Duodenal mucosa (tissue), 2 donors: Measurements from ENCODE around the gene FOXP4.
A peak's percentile ranks its signal among the peaks of the same experiment; 100 is the strongest.

Experiments used
- H3K27ac ChIP-seq: one replicate; pipeline ENCODE4 v1.7.0; 2013; ENCODE audit warnings: low read depth, low read length
- H3K27me3 ChIP-seq, 2 donors: one replicate each; pipeline ENCODE4 v1.7.0; 2013; ENCODE audit warnings: low read length in 2 of 2, control low read depth in 1 of 2; ENCODE audit not compliant: insufficient read depth in 2 of 2, control insufficient read depth in 1 of 2
- H3K36me3 ChIP-seq, 2 donors: one replicate each; pipeline ENCODE4 v1.7.0; 2013; ENCODE audit warnings: low read length in 2 of 2, control low read depth in 1 of 2; ENCODE audit not compliant: insufficient read depth in 2 of 2, control insufficient read depth in 1 of 2
- H3K4me1 ChIP-seq, 2 donors: one replicate each; pipeline ENCODE4 v1.7.0; 2013; ENCODE audit warnings: low read length in 2 of 2, control low read depth in 1 of 2; ENCODE audit not compliant: insufficient read depth in 2 of 2, control insufficient read depth in 1 of 2
- H3K4me3 ChIP-seq, 2 donors: one replicate each; pipeline ENCODE4 v1.7.0; 2013; ENCODE audit warnings: low read length in 2 of 2, low read depth in 1 of 2
- H3K9ac ChIP-seq, 2 donors: one replicate each; pipeline ENCODE4 v1.7.0; 2013; ENCODE audit warnings: low read length in 2 of 2, low read depth in 1 of 2
- H3K9me3 ChIP-seq, 2 donors: one replicate each; pipeline ENCODE4 v1.7.0; 2013; ENCODE audit warnings: low read length in 2 of 2, control low read depth in 1 of 2; ENCODE audit not compliant: control insufficient read depth in 1 of 2

FOXP4 gene

DNA sequence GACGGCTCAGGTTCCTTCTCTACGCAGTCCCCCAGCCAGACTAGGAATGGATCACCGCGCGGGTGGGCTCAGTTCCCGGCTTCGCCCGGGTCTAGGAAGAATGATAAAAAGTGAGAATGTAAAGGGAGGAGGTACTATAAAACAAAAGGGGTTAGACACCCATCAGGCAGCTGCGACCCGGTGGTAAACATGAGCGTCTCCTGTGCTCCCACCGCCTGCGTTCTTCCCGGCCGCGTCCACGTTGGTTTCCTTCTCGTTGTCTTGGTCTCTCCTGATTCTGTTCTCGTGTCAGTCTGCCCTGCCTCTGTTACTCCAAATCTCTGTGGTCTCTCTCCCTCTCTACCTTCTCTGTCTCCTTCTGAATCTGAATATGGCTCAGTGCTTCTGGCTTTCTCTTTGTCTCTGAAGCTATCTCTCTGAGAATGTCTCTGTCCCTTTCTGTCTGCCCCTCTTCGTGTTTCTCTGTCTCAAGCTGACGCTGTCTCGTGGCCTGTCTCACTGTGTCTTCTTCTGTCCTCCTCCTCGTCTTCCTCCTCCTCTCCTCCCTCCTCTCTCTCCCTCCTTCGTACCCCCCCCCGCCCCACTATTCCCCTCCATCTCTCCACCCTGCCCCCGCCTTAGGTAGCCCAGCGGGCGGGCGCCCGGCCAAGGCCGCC, 41.6 kb upstream of the FOXP4 start:
- Histone ChIP-seq H3K4me3 (peak overlapping the region; percentile 53), H3K27ac (no peak overlapping the region), H3K4me1 (peaks cover 13 to 17% of the 10 kb centered on the region in 2 donors)

DNA sequence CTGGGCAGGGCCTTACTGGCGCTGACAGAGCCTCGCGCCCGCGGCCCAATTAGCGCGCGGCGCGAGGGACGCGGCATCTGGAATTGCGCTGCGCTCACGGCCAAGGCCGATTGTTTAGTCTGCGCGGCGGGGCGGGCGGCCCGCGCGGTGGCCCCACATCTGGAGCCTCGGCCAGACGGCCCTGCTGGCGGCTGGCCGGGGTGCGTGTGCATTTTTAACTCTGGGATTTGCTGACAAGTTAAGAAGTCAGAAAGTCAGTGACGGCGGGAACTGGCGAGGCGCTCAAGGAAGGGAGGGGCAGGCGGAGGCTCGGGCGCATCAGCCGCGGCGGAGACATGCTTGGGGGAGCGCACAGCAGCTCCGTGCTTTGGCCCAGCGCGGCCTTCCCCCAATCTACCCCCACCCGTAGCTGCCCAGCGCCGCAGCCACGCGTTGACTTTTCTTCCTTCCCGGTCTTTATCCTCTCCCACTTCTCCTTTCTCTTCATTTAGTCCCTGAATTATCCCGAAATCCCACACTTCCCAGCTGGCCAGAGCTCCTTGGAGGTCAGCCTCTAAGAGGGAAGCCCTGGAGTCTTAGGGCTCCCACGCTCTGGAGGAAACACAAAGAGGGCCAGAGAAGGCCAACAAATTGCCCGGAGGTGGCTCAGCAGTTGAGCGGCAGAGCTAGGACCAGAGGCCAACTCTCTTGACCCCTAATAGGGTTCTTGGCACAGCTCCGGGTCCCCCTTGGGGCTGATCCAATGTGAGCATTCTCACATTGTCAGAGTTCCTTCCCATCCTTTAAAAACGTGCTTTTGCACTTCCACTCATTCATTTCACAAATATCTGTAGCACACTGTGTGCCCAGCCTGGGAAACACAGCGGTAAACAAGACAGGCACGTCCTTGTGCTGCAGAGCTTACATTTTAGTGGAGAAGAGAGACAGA, 40.8 kb upstream of the FOXP4 start:
- no peak overlapping the region for H3K9ac ChIP-seq
- H3K9me3 ChIP-seq: no peaks in the 10 kb centered on the region
- H3K27me3 ChIP-seq: peaks cover 13 to 19% of the 10 kb centered on the region in 2 donors
- H3K4me3 ChIP-seq: peak overlapping the region; percentile 30 to 51
- no peaks in the 10 kb centered on the region for H3K36me3 ChIP-seq
- no peak overlapping the region for H3K27ac ChIP-seq
- H3K4me1 ChIP-seq: peaks cover 13 to 17% of the 10 kb centered on the region in 2 donors

More for the DNA sequence above, 41.6 kb upstream of the FOXP4 start:
- Histone ChIP-seq H3K27me3 (peaks cover 13 to 18% of the 10 kb centered on the region in 2 donors), H3K9ac (no peak overlapping the region), H3K9me3 (no peaks in the 10 kb centered on the region), H3K36me3 (no peaks in the 10 kb centered on the region)

DNA sequence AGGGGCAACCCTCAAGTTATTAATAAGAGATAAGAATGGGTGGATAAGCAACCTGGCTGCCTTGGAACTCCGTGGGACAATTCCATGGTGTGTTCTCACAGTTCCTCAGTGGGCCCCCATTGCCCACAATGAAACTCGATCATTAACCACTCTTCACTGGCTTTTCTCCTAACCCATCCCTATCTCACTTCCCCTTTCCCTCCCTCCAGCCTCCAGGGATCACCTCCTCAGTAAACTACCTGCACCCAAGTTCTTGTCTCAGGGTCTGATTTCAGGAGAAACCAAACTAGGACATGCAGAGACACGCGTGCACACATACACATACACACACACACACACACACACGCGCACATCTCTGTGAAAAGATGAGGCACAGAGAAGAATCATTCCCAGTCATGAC, 37.7 kb upstream of the FOXP4 start:
- H3K4me1 ChIP-seq: peaks cover 13 to 17% of the 10 kb centered on the region in 2 donors
- H3K9me3 ChIP-seq: no peaks in the 10 kb centered on the region
- no peak overlapping the region for H3K27ac ChIP-seq
- no peak overlapping the region for H3K9ac ChIP-seq
- no peaks in the 10 kb centered on the region for H3K36me3 ChIP-seq
- H3K4me3 ChIP-seq: no peak overlapping the region
- peaks cover 13 to 19% of the 10 kb centered on the region in 2 donors for H3K27me3 ChIP-seq

DNA sequence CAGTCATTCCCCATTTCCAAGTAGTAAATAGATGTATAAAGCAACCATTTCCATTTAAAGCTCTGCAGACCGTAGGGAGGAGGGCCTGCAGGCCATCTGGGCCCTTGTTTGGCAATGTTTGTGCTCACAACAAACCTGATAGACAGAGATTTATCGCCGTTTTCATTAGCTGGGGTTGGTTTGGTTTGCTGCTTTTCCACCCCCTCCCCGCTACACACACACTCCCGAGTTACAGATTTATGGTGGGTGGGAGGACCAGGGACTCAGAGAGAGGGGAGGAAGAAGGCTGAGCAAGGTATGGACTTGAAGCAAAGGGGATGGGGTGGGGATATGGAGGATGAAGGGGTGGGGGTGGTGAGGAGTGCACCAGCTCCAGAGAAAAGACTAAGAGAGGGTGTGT, 36.6 kb upstream of the FOXP4 start:
- H3K9me3 ChIP-seq: no peaks in the 10 kb centered on the region
- peaks cover 8 to 11% of the 10 kb centered on the region in 2 donors for H3K4me1 ChIP-seq
- H3K27me3 ChIP-seq: peaks cover 7 to 16% of the 10 kb centered on the region in 2 donors
- no peak overlapping the region for H3K9ac ChIP-seq
- no peak overlapping the region for H3K27ac ChIP-seq
- no peak overlapping the region for H3K4me3 ChIP-seq
- H3K36me3 ChIP-seq: no peaks in the 10 kb centered on the region

DNA sequence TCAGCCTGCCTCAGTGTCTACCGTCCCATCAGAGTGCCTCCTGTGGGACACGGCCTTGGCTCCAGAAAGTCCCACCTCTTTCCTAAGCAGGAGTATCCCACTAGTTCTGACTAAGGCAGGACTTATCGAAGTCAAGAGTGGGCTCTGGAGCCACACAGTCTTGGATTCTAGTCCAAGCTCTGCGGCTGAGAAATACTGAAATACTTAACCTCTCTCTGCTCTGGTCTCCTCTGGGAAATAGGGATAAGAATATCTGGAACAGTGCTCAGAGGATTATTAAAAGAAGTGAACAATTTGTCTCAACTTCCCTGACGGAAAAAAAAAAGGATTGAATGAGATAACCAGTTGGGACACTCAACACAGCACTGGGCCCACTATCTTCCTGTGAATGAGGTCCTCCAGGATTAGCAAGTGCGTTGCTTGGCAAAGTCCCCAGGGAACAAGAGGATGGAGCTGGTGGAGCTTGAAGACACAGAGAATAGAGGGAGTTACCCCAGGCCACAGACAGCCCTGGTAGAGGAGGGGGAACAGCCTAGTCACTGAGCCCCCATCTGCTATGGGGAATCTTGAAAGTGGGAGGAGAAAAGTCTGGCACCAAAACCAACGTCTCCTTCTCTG, 34.6 kb upstream of the FOXP4 start:
- Histone ChIP-seq H3K4me3 (no peak overlapping the region), H3K27ac (no peak overlapping the region), H3K27me3 (peaks cover 0 to 4% of the 10 kb centered on the region in 2 donors), H3K9me3 (no peaks in the 10 kb centered on the region), H3K36me3 (no peaks in the 10 kb centered on the region), H3K9ac (no peak overlapping the region), H3K4me1 (no peaks in the 10 kb centered on the region)

DNA sequence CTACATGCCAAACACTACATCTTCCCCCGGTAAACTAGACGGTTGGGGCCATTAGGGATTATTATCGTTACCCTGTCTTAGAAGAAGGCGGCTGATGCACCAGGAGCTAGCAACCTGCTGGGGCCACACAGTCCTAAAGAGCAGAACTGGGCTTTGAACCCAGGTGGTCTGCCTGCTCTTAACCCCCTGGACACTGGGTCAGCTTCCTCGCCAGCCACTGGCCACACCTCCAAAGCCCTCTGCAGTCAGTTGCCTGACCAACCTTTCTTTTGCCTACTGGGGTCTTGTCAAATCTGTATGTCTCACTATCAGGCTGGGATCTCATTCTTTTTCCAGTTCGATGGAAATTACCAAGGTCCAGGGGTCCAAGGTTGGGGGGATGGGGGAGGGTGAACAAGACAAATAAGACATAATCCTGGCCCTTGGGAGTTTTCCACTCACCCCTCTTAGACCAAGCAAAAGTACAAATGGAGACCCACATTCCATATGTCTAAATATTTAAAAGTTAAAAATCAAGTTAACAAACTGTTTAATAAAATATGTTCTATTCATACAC, 34.0 kb upstream of the FOXP4 start:
- no peaks in the 10 kb centered on the region for H3K4me1 ChIP-seq
- H3K36me3 ChIP-seq: no peaks in the 10 kb centered on the region
- no peak overlapping the region for H3K4me3 ChIP-seq
- H3K9ac ChIP-seq: no peak overlapping the region
- no peak overlapping the region for H3K27ac ChIP-seq
- peaks cover 0 to 4% of the 10 kb centered on the region in 2 donors for H3K27me3 ChIP-seq
- H3K9me3 ChIP-seq: no peaks in the 10 kb centered on the region

DNA sequence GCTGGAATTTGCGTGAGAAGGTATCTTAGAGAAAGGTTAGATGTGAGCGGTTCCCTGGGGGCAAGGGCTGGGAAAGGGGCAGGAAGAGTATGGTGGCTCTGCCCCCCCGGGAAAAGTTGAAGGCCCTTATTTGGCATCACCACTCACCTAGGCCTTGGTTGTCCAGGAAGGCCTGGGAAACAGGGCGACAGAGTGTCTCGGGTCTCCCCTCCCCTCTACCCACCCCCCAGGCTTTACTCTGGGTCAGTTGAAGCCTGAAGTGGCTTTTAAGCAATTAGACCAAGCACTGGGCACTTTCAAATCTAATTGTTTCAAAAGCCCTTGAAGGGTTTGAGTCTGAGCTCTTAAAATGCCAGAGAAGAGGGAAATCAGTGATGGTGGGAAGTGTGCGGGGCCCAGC, 30.2 kb upstream of the FOXP4 start:
- Histone ChIP-seq H3K36me3 (no peaks in the 10 kb centered on the region), H3K4me3 (no peak overlapping the region), H3K9ac (no peak overlapping the region), H3K4me1 (peaks cover 24 to 31% of the 10 kb centered on the region in 2 donors), H3K27ac (no peak overlapping the region), H3K9me3 (no peaks in the 10 kb centered on the region), H3K27me3 (no peaks in the 10 kb centered on the region)

DNA sequence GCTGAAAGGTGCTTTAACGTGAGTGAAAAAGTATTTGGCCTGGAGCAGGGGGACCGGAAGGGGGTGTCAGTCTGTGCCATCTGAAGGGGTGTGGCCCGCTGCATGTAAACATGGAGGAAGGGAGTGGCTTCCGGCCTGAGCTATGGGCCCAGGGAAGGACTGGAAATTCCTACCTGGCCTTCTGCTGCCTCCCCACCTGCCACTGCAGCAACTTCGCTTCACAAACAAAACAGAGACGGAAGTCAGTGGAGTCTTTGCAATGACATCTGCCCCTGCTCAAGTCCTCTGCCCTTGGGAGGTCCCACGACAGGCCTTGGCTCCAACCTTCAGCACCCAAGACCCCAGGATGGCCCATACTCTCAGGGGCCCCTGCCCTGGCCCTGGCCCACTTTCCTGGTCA, 28.1 kb upstream of the FOXP4 start:
- no peaks in the 10 kb centered on the region for H3K27me3 ChIP-seq
- peaks cover 24 to 31% of the 10 kb centered on the region in 2 donors for H3K4me1 ChIP-seq
- H3K9ac ChIP-seq: no peak overlapping the region
- H3K9me3 ChIP-seq: no peaks in the 10 kb centered on the region
- no peak overlapping the region for H3K4me3 ChIP-seq
- H3K36me3 ChIP-seq: no peaks in the 10 kb centered on the region
- H3K27ac ChIP-seq: no peak overlapping the region

DNA sequence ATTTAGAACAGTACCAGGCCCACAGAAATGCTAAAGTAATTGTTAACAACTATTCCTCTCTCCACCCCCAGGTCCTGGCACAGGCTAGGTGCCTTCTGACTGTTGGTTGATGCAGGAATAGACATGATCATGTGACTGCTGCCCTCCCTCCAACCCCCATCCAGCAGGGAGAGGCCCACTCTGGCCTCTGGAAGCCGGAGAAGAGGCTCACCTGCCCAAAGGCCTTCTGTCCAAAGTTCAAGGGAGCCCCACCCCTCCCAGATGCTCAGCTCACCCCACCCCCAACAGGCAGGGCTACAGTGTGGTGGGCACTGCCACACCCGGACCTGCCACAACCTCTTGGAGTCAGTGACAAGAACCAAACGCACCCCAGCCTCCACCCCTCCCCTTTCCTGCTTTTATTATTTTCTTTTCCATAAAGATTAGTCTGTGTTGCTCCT, 26.9 kb upstream of the FOXP4 start:
- Histone ChIP-seq H3K4me1 (peaks cover 24 to 36% of the 10 kb centered on the region in 2 donors), H3K9me3 (no peaks in the 10 kb centered on the region), H3K36me3 (no peaks in the 10 kb centered on the region), H3K9ac (peak overlapping the region in 1 of 2 donors; percentile 49), H3K27ac (peak overlapping the region; percentile 67), H3K27me3 (no peaks in the 10 kb centered on the region), H3K4me3 (no peak overlapping the region)
